Fibroblast of upper back skin (primary cell): ENCODE results near the gene PRKRA.
A peak's percentile ranks its signal among the peaks of the same experiment; 100 is the strongest.
"Not testable (repeated sequence)": the region's sequence is repeated elsewhere in the genome, so short reads cannot be mapped to it uniquely, and the experiment has no call there.

Experiments used
- DNase-seq: peaks from one replicate; pipeline ENCODE4 v3.0.0-alpha.2; 2013

The PRKRA gene

GRCh38 chr2:178450774-178451525 lies at the start of gene PRKRA, which contains the start of gene PJVK:
Gene PRKRA, minus strand, starts transcription at chr2:178451175. Its CDS starts 145 bp downstream, at chr2:178451030.
Gene PJVK, plus strand, starts transcription at chr2:178451378. Its CDS starts 2,032 bp downstream, at chr2:178453410.
- peak; percentile 97 for DNase-seq

- DNase-seq: no peak
Measured at GRCh38 chr2:178499640-178500039, 48.7 kb upstream of the PRKRA start.

GRCh38 chr2:178498137-178498536 lies 47.2 kb upstream of the PRKRA start:
- no peak for DNase-seq

GRCh38 chr2:178496049-178496448 lies 45.1 kb upstream of the PRKRA start:
- no peak for DNase-seq

- DNase-seq: no peak
Measured at GRCh38 chr2:178491612-178492011, 40.6 kb upstream of the PRKRA start.

- no peak for DNase-seq
Measured at GRCh38 chr2:178485356-178485755, 34.4 kb upstream of the PRKRA start.

GRCh38 chr2:178484245-178485041 lies 33.5 kb upstream of the PRKRA start:
- DNase-seq: no peak

- no peak for DNase-seq
Measured at GRCh38 chr2:178482437-178482836, 31.5 kb upstream of the PRKRA start.

- DNase-seq: peak; percentile 96
Measured at GRCh38 chr2:178480227-178481181, 29.5 kb upstream of the PRKRA start, which contains the start of gene PLEKHA3. Gene PLEKHA3, plus strand, starts transcription at chr2:178480457. Its CDS starts 413 bp downstream, at chr2:178480870.

- DNase-seq: no peak
Measured at GRCh38 chr2:178479758-178480226, 28.8 kb upstream of the PRKRA start.

- DNase-seq: no peak
Measured at GRCh38 chr2:178479275-178479616, 28.3 kb upstream of the PRKRA start.

GRCh38 chr2:178478439-178479274 lies 27.7 kb upstream of the PRKRA start, which contains the start of gene FKBP7:
Gene FKBP7, minus strand, starts transcription at chr2:178478600. Its CDS starts 101 bp downstream, at chr2:178478499.
- DNase-seq: peak; percentile 82

GRCh38 chr2:178478130-178478438 lies 27.1 kb upstream of the PRKRA start:
- DNase-seq: no peak

- no peak for DNase-seq
Measured at GRCh38 chr2:178477443-178478129, 26.6 kb upstream of the PRKRA start.

GRCh38 chr2:178476477-178476876 lies 25.5 kb upstream of the PRKRA start:
- no peak for DNase-seq

GRCh38 chr2:178474560-178474959 lies 23.6 kb upstream of the PRKRA start:
- DNase-seq: no peak

GRCh38 chr2:178473931-178474330 lies 23.0 kb upstream of the PRKRA start:
- DNase-seq: peak; percentile 32

GRCh38 chr2:178473373-178473772 lies 22.4 kb upstream of the PRKRA start:
- DNase-seq: no peak

- not testable (repeated sequence) for DNase-seq
Measured at GRCh38 chr2:178471313-178471712, 20.3 kb upstream of the PRKRA start.

GRCh38 chr2:178469219-178469849 lies 18.4 kb upstream of the PRKRA start:
- DNase-seq: no peak
